Prostate gland (tissue), 2 donors: ENCODE data around the gene KAT2A. TPM values are rescaled to one million over a fixed set of nuclear protein-coding genes. Genes with fewer than 3 reads are reported as not detected.
A peak's percentile ranks its signal among the peaks of the same experiment; 100 is the strongest.

ENCODE experiments used
- DNase-seq: peaks from one replicate; pipeline ENCODE4 v3.0.0-alpha.2; 2019; ENCODE audit warnings: low spot score
- H3K27ac ChIP-seq, 2 donors: fragments of 200-600 bp; sonication (generic); 2 replicates each; pipeline ENCODE4 v1.5.1; 2017 to 2019
- H3K27me3 ChIP-seq: fragments of 200-600 bp; sonication (generic); replicated peaks from 2 replicates; pipeline ENCODE4 v1.5.1; 2019; ENCODE audit not compliant: insufficient read depth
- H3K36me3 ChIP-seq, 2 donors: fragments of 200-600 bp; sonication (generic); 1 replicate in 1 of 2; 2 replicates in 1 of 2; pipeline versions ENCODE4 v1.5.1 to v1.8.1; 2017 to 2019
- H3K4me1 ChIP-seq: fragments of 200-600 bp; sonication (generic); replicated peaks from 2 replicates; pipeline ENCODE4 v1.5.1; 2019
- H3K4me3 ChIP-seq, 2 donors: fragments of 200-600 bp; sonication (generic); 2 replicates each; pipeline ENCODE4 v1.5.1; 2017 to 2019
- H3K9me3 ChIP-seq: fragments of 200-600 bp; sonication (generic); 2 replicates; pipeline ENCODE4 v1.5.1; 2017
- CTCF ChIP-seq, 4 experiments: fragments of 200-600 bp in 2 of 4; fragments of 450-650 bp in 2 of 4; sonication (generic) in 2 of 4; IDR thresholded peaks; 1 replicate in 3 of 4; 2 replicates in 1 of 4; pipeline ENCODE4 v1.5.1; 2016 to 2019; ENCODE audit warnings: antibody characterized with exemption in 4 of 4, mild to moderate bottlenecking in 2 of 4, moderate library complexity in 2 of 4
- POLR2A ChIP-seq: fragments of 450-650 bp; IDR thresholded peaks from one replicate; pipeline ENCODE4 v1.6.1; 2016; ENCODE audit warnings: antibody characterized with exemption, mild to moderate bottlenecking
- POLR2AphosphoS5 ChIP-seq: sonication (generic); formaldehyde crosslinking; IDR thresholded peaks from one replicate; pipeline ENCODE4 v1.6.1; 2017; ENCODE audit warnings: antibody characterized with exemption
- WGBS: methylation state at CpG from one replicate; pipeline ENCODE4 v1.1.5; 2018; 5-methylcytosine and 5-hydroxymethylcytosine counted together
- intact Hi-C: fragments of 100-400 bp; cut with DNase I; formaldehyde crosslinking; loops from one replicate; pipeline ENCODE4 v1.14.2; 2022
- total RNA-seq, 2 donors: library from RNA; depleted of rRNA; stranded (reverse); fragments of >200 nt; gene quantifications; one replicate each; pipeline ENCODE4 v1.1.0, GENCODE V29; 2016

Gene KAT2A
- total RNA-seq, 2 donors from 2014 or later: 32.9 to 90.1 TPM

DNA sequence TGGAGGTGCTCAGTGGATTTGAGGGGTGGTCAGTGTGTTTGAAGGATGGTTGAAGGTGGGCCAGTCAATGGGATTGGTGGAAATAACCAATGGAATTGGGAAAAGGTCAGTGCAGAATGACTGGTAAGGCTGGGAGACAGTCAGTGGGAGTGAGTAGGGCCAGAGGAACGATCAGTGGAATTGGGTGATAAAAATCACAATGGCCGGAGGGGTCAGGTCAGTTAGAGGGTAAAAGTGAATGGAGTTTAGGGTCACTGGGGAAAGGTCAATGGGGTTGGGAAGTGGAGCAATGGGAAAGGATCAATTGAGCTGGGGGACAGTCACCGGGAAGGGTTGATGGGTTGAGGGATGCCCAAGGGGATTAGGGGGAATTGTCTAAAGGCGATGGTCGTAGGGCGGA, 44.6 kb upstream of the KAT2A start:
- Histone ChIP-seq H3K9me3 (no peaks in the 10 kb centered on the region), H3K4me1 (no peaks in the 10 kb centered on the region), H3K36me3 (no peaks in the 10 kb centered on the region), H3K27ac (no peak overlapping the region), H3K27me3 (no peaks in the 10 kb centered on the region), H3K4me3 (no peak overlapping the region)
- no peak for DNase-seq
- TF ChIP-seq POLR2A (no peak), CTCF (IDR thresholded peaks at IDR 0.05) (no peak), POLR2AphosphoS5 (no peak)
- WGBS: 83% methylated on average over 6 of the region's 6 CpGs
- intact Hi-C loops: no loop called here

DNA sequence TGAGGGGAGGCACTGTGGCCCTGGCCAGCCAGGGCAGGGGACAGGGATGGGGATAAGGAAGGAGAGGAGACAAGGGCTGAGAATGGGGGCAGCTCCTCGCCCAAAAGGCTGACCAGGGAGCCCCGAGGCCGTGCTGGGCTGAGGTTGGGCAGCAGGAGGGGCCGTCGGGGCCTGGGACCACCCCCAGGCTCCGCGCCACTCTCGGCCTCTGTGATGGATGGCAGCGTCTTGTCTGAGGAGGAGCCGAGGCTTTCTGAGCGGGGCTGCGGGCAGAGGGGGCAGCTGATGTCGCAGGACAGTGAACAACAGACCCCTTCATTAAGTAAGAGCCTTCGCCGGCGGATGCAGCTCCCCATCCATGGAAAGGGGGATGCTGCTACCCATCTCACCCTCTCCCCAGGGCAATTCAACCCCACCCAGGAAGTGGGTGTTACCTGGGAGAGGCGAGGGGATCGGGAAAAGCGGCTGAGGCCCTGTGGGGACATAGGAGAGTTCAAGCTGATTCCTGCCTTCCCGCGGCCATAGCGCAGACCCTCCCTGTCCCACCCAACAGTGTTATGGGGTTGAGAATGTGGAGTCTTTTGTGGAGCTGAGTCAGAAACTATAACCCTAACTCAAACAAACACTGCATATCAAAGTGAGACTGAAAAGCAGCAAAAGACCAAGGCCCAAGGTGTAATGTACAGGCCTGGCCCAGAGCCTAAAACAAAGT, 42.7 kb upstream of the KAT2A start:
- TF ChIP-seq POLR2A: no peak
- TF ChIP-seq CTCF (IDR thresholded peaks at IDR 0.05): no peak
- no peak for TF ChIP-seq POLR2AphosphoS5
- no peaks in the 10 kb centered on the region for H3K4me1 ChIP-seq
- H3K27ac ChIP-seq: no peak overlapping the region
- no peaks in the 10 kb centered on the region for H3K36me3 ChIP-seq
- intact Hi-C loops: no loop called here
- H3K4me3 ChIP-seq: no peak overlapping the region
- no peak for DNase-seq
- 54% methylated on average over 22 of the region's 22 CpGs for WGBS
- no peaks in the 10 kb centered on the region for H3K27me3 ChIP-seq
- H3K9me3 ChIP-seq: no peaks in the 10 kb centered on the region

- Histone ChIP-seq H3K4me1 (no peaks in the 10 kb centered on the region), H3K27me3 (no peaks in the 10 kb centered on the region), H3K36me3 (no peaks in the 10 kb centered on the region), H3K27ac (no peak overlapping the region), H3K9me3 (no peaks in the 10 kb centered on the region), H3K4me3 (no peak overlapping the region)
- TF ChIP-seq CTCF (IDR thresholded peaks at IDR 0.05): peak in 1 of 4 experiments; percentile 10
- no peak for TF ChIP-seq POLR2AphosphoS5
- no peak for TF ChIP-seq POLR2A
- WGBS: 54% methylated on average over 8 of the region's 8 CpGs
- intact Hi-C loops: no loop called here
- no peak for DNase-seq
Observed at GRCh38 chr17:42163113-42163512, 41.9 kb upstream of the KAT2A start.

GRCh38 chr17:42160531-42160910, 39.4 kb upstream of the KAT2A start:
- Histone ChIP-seq H3K4me3 (no peak overlapping the region), H3K9me3 (no peaks in the 10 kb centered on the region), H3K27me3 (no peaks in the 10 kb centered on the region), H3K4me1 (no peaks in the 10 kb centered on the region), H3K36me3 (no peaks in the 10 kb centered on the region), H3K27ac (no peak overlapping the region)
- intact Hi-C loops: no loop called here
- TF ChIP-seq POLR2AphosphoS5: no peak
- no peak for TF ChIP-seq POLR2A
- no peak for TF ChIP-seq CTCF (IDR thresholded peaks at IDR 0.05)
- WGBS: 91% methylated on average over 7 of the region's 7 CpGs
- DNase-seq: no peak

DNA sequence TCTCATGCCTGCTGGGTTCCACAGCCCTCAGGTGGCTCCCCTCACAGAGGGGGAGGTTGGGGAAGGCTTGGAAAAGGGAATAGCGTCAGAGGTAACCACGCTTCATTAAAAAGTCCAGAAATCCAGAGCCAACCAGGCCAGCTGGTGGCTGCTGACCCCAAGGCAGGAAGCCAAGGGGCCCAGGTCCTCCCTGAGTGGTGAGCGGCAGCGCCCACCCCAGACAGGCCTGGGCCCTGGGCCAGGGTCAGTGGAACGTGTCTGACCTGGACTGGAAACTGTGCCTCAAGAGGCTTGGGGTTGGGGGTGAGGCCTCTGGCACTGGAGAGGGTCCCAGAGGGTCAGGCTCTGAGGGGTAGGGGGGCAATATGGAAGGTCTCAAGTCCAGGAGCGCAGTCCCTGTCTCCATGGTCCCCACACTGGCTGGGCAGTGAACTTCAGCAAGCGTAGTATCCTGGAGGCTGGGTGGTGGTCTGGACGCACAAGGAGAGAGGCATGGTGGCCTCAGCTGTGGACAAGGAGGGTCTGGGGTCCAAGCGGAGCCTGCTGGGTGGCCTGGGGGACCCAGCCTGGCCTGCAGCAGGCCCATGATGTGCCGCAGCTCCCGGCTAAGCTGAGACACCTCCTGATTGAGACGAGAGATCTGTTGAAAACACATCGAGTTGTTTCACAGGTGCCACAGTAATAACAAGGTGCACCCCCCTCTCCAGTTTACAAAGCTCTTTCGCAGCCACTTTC, 38.8 kb upstream of the KAT2A start:
- no peaks in the 10 kb centered on the region for H3K36me3 ChIP-seq
- H3K27ac ChIP-seq: no peak overlapping the region
- no peaks in the 10 kb centered on the region for H3K9me3 ChIP-seq
- H3K27me3 ChIP-seq: no peaks in the 10 kb centered on the region
- TF ChIP-seq POLR2A: no peak
- no peak for TF ChIP-seq POLR2AphosphoS5
- no peak for TF ChIP-seq CTCF (IDR thresholded peaks at IDR 0.05)
- intact Hi-C loops: no loop called here
- no peak for DNase-seq
- 71% methylated on average over 14 of the region's 14 CpGs for WGBS
- no peak overlapping the region for H3K4me3 ChIP-seq
- H3K4me1 ChIP-seq: no peaks in the 10 kb centered on the region
